Psoas muscle (tissue), 8 donors: ENCODE data around the gene ISY1. TPM values are rescaled to one million over a fixed set of nuclear protein-coding genes. Genes with fewer than 3 reads are reported as not detected.

ENCODE experiments used
- ATAC-seq, 4 donors: fragments of 200-7000 bp; cut with Tn5 transposase; one replicate each; pipeline ENCODE4 v1.9.1; 2020; ENCODE audit warnings: moderate library complexity in 3 of 4, mild to moderate bottlenecking in 2 of 4
- DNase-seq, 2 donors: peaks; one replicate each; pipeline ENCODE4 v3.0.0-alpha.2; 2020
- H3K27ac ChIP-seq: fragments of 200-600 bp; one replicate; pipeline ENCODE4 v1.8.0; 2022
- H3K27me3 ChIP-seq, 3 donors: fragments of 200-600 bp in 1 of 3; one replicate each; pipeline versions ENCODE4 v1.6.1 to v1.8.0; 2013 to 2022; ENCODE audit warnings: low read length in 2 of 3, mild to moderate bottlenecking in 2 of 3, moderate library complexity in 1 of 3; ENCODE audit not compliant: insufficient read depth in 3 of 3
- H3K36me3 ChIP-seq, 2 donors: fragments of 200-600 bp in 1 of 2; one replicate each; pipeline versions ENCODE4 v1.6.1 to v1.8.0; 2013 to 2022; ENCODE audit warnings: low read depth in 1 of 2, mild to moderate bottlenecking in 1 of 2, moderate library complexity in 1 of 2; ENCODE audit not compliant: insufficient read depth in 1 of 2
- H3K4me1 ChIP-seq: fragments of 200-600 bp; one replicate; pipeline ENCODE4 v1.8.0; 2022
- H3K4me3 ChIP-seq: fragments of 200-600 bp; one replicate; pipeline ENCODE4 v1.8.0; 2022; ENCODE audit warnings: mild to moderate bottlenecking
- H3K9me3 ChIP-seq: fragments of 200-600 bp; one replicate; pipeline ENCODE4 v1.8.0; 2022
- CTCF ChIP-seq: fragments of 200-600 bp; IDR thresholded peaks from one replicate; pipeline ENCODE4 v1.8.0; 2022; ENCODE audit warnings: antibody characterized with exemption
- WGBS, 3 donors: extraction: QIAGEN DNeasy Blood & Tissue Kit; methylation state at CpG; one replicate each; pipeline versions ENCODE4 v1.1.6 to v1.1.7; 2013; 5-methylcytosine and 5-hydroxymethylcytosine counted together
- intact Hi-C, 2 donors: fragments of 100-400 bp; cut with DNase I; formaldehyde crosslinking; loops; one replicate each; pipeline versions ENCODE4 v1.11.0 to v1.14.2; 2022
- polyA plus RNA-seq, 3 donors: library from polyadenylated mRNA; stranded (reverse); fragments of 200-250 nt; gene quantifications; one replicate each; pipeline ENCODE4 v1.2.3, GENCODE V29; 2013
- total RNA-seq, 4 donors: library from RNA; stranded (reverse); fragmentation: NEBNext Ultra II Directional in 2 of 4; extraction: Animal tissue kit (Norgen Biotek cat#: 25700) in 2 of 4; gene quantifications; one replicate each; pipeline versions ENCODE4 v1.2.1 to v1.2.4, GENCODE V29; 2021 to 2023
- donor health status: healthy with polysubstance abuse.
- donor health status: DM: no; HTN: no; CAD: no; lungs with moderate emphysema.
- donor health status: Bipolar disorder and iron deficiency.
- donor health status: healthy.
- donor health status: DM: yes; HTN: yes; CAD: no.
- donor health status: DM: no; HTN: no; CAD: no.
- donor health status: DM: no; HTN: no; CAD: no.
- donor health status: DM: yes; HTN: yes; CAD: no.

Gene ISY1
- total and polyA plus RNA-seq, 7 donors, result 25.9 to 56.0 (median 33.2) TPM

GRCh38 chr3:129104498-129105079 is 56.3 kb downstream of the ISY1 start:
- Histone ChIP-seq H3K27me3 (no peaks in the 10 kb centered on the region), H3K4me1 (no peaks in the 10 kb centered on the region), H3K9me3 (no peaks in the 10 kb centered on the region), H3K36me3 (peaks cover 0 to 2% of the 10 kb centered on the region in 2 donors), H3K4me3 (no peak overlapping the region), H3K27ac (no peak overlapping the region)
- DNase-seq (no peak), ATAC-seq (no peak)
- TF ChIP-seq CTCF, result no peak
- 94 to 97% (median 95%) methylated on average over 6 of the region's 6 CpGs for WGBS, 3 donors
- intact Hi-C loops, result loop anchor here in 1 of 2 donors (10.0 kb wide), 1 partner anchor 50 kb away; no protein-coding TSS in a partner anchor

GRCh38 chr3:129104051-129104450 is 56.8 kb downstream of the ISY1 start:
- TF ChIP-seq CTCF, result no peak
- no peak overlapping the region for H3K27ac ChIP-seq
- H3K36me3 ChIP-seq, result peaks cover 2% of the 10 kb centered on the region in 2 donors
- DNase-seq (no peak), ATAC-seq (no peak)
- no peaks in the 10 kb centered on the region for H3K27me3 ChIP-seq
- no peaks in the 10 kb centered on the region for H3K9me3 ChIP-seq
- H3K4me1 ChIP-seq, result no peaks in the 10 kb centered on the region
- H3K4me3 ChIP-seq, result no peak overlapping the region
- intact Hi-C loops, result loop anchor here in 1 of 2 donors (10.0 kb wide), 1 partner anchor 49 kb away; no protein-coding TSS in a partner anchor
- 92 to 97% (median 96%) methylated on average over 6 of the region's 6 CpGs for WGBS, 3 donors

GRCh38 chr3:129103296-129103695 is 57.6 kb downstream of the ISY1 start:
- 84 to 92% (median 88%) methylated on average over 7 of the region's 7 CpGs for WGBS, 3 donors
- Histone ChIP-seq H3K4me1 (no peaks in the 10 kb centered on the region), H3K9me3 (no peaks in the 10 kb centered on the region), H3K36me3 (peaks cover 2 to 4% of the 10 kb centered on the region in 2 donors), H3K4me3 (no peak overlapping the region), H3K27ac (no peak overlapping the region), H3K27me3 (no peaks in the 10 kb centered on the region)
- intact Hi-C loops, result loop anchor here in 1 of 2 donors (10.0 kb wide), 1 partner anchor 48 kb away; no protein-coding TSS in a partner anchor
- DNase-seq (no peak), ATAC-seq (no peak)
- TF ChIP-seq CTCF, result no peak

GRCh38 chr3:129101370-129102138 is 59.3 kb downstream of the ISY1 start:
- intact Hi-C loops, result loop anchor here in 1 of 2 donors (10.0 kb wide), 1 partner anchor 47 kb away; no protein-coding TSS in a partner anchor
- no peak overlapping the region for H3K4me3 ChIP-seq
- no peak for TF ChIP-seq CTCF
- peaks cover 2 to 4% of the 10 kb centered on the region in 2 donors for H3K36me3 ChIP-seq
- no peak overlapping the region for H3K27ac ChIP-seq
- 79 to 80% (median 80%) methylated on average over 12 of the region's 12 CpGs for WGBS, 3 donors
- no peaks in the 10 kb centered on the region for H3K27me3 ChIP-seq
- no peak for ATAC-seq
- H3K4me1 ChIP-seq, result no peaks in the 10 kb centered on the region
- no peak for DNase-seq
- no peaks in the 10 kb centered on the region for H3K9me3 ChIP-seq
